GM12878 (cell line): Measurements from ENCODE around the gene PDXDC1.

Experiments
- ETV6 ChIP-seq, 2 experiments: fragments of 450-650 bp in 1 of 2; IDR thresholded peaks in 1 of 2; conservative IDR thresholded peaks in 1 of 2; 2 replicates each; pipeline ENCODE4 v1.6.1; 2014; ENCODE audit warnings: antibody characterized with exemption in 1 of 2, borderline replicate concordance in 1 of 2, low read depth in 1 of 2, mild to moderate bottlenecking in 1 of 2, moderate library complexity in 1 of 2
- EZH2 ChIP-seq: IDR thresholded peaks from 2 replicates; pipeline ENCODE4 v1.6.1; 2012; ENCODE audit warnings: low read depth, mild to moderate bottlenecking, control low read depth, inconsistent platforms, low read length, borderline replicate concordance; ENCODE audit not compliant: control insufficient read depth
- GABPA ChIP-seq: IDR thresholded peaks from 2 replicates; pipeline ENCODE4 v1.6.1; 2014; ENCODE audit warnings: antibody characterized with exemption, low read depth, mild to moderate bottlenecking, inconsistent platforms
- HCFC1 ChIP-seq: fragments of 150-350 bp; IDR thresholded peaks from 2 replicates; pipeline ENCODE4 v1.6.1; 2014; ENCODE audit warnings: low read length
- NFXL1 ChIP-seq: fragments of 450-650 bp; IDR thresholded peaks from 2 replicates; pipeline ENCODE4 v1.6.1; 2017; ENCODE audit warnings: antibody characterized with exemption, mild to moderate bottlenecking, borderline replicate concordance
- NR2F1 ChIP-seq: fragments of 450-650 bp; conservative IDR thresholded peaks from 2 replicates; pipeline ENCODE4 v1.6.1; 2017; ENCODE audit warnings: mild to moderate bottlenecking
- POLR2A ChIP-seq: IDR thresholded peaks from 2 replicates; pipeline ENCODE4 v1.6.1; 2011; ENCODE audit warnings: low read depth, mild to moderate bottlenecking, low read length
- POLR2AphosphoS5 ChIP-seq: IDR thresholded peaks from 2 replicates; pipeline ENCODE4 v1.6.1; 2011; ENCODE audit warnings: mild to moderate bottlenecking, low read length, inconsistent platforms
- PRDM15 ChIP-seq: fragments of 450-650 bp; formaldehyde crosslinking; IDR thresholded peaks from 2 replicates; pipeline ENCODE4 v1.4.0; 2020; ENCODE audit warnings: mild to moderate bottlenecking, moderate library complexity
- SMC3 ChIP-seq: IDR thresholded peaks from 2 replicates; pipeline ENCODE4 v1.6.1; 2011; ENCODE audit warnings: low read length, improper control_type of control experiment, borderline replicate concordance
- YY1 ChIP-seq: IDR thresholded peaks from 2 replicates; pipeline ENCODE4 v1.6.1; 2011; ENCODE audit warnings: low read depth, mild to moderate bottlenecking, low read length
- ZBTB33 ChIP-seq: fragments of 450-650 bp; IDR thresholded peaks from 2 replicates; pipeline ENCODE4 v1.6.1; 2017; ENCODE audit warnings: mild to moderate bottlenecking
- TF ChIP-seq, protein P1 (sequence below), 3 experiments: IDR thresholded peaks in 2 of 3; conservative IDR thresholded peaks in 1 of 3; 2 replicates each; pipeline ENCODE4 v1.5.1; 2011; ENCODE audit warnings: low read depth in 3 of 3, low read length in 3 of 3, mild to moderate bottlenecking in 3 of 3, control low read depth in 2 of 3, moderate library complexity in 2 of 3, inconsistent platforms in 1 of 3, mixed read lengths in 1 of 3; ENCODE audit not compliant: control insufficient read depth in 2 of 3, insufficient read depth in 1 of 3; ENCODE audit errors: extremely low read depth in 1 of 3

GRCh38 chr16:14961405-14962186, 13.2 kb upstream of the PDXDC1 start:
- TF ChIP-seq, protein P1, sequence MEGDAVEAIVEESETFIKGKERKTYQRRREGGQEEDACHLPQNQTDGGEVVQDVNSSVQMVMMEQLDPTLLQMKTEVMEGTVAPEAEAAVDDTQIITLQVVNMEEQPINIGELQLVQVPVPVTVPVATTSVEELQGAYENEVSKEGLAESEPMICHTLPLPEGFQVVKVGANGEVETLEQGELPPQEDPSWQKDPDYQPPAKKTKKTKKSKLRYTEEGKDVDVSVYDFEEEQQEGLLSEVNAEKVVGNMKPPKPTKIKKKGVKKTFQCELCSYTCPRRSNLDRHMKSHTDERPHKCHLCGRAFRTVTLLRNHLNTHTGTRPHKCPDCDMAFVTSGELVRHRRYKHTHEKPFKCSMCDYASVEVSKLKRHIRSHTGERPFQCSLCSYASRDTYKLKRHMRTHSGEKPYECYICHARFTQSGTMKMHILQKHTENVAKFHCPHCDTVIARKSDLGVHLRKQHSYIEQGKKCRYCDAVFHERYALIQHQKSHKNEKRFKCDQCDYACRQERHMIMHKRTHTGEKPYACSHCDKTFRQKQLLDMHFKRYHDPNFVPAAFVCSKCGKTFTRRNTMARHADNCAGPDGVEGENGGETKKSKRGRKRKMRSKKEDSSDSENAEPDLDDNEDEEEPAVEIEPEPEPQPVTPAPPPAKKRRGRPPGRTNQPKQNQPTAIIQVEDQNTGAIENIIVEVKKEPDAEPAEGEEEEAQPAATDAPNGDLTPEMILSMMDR (IDR thresholded peaks at IDR 0.05 in 2 of 3, conservative IDR thresholded peaks at IDR 0.05 in 1 of 3; ENCODE audit: control insufficient read depth in 2 of 3, extremely low read depth in 1 of 3, insufficient read depth in 1 of 3, low read depth in 3 of 3, low read length in 3 of 3), result no peak
- no peak for TF ChIP-seq ZBTB33
- TF ChIP-seq POLR2A, result no peak
- no peak for TF ChIP-seq GABPA
- no peak for TF ChIP-seq SMC3
- TF ChIP-seq POLR2AphosphoS5, result no peak
- TF ChIP-seq HCFC1, result no peak
- TF ChIP-seq YY1, result no peak
- TF ChIP-seq EZH2, result no peak
- TF ChIP-seq ETV6 (conservative IDR thresholded peaks at IDR 0.05 in 1 of 2, IDR thresholded peaks at IDR 0.05 in 1 of 2; ENCODE audit: borderline replicate concordance in 1 of 2, low read depth in 1 of 2), result no peak
- no peak for TF ChIP-seq NR2F1
- no peak for TF ChIP-seq NFXL1
- no peak for TF ChIP-seq PRDM15
